ENCODE data around the gene RDX. TPM values are rescaled to one million over a fixed set of nuclear protein-coding genes. Genes with fewer than 3 reads are reported as not detected.

The RDX gene
- total and polyA plus RNA-seq, 2 of the 8 experiments (the other 6 are each of a cell fraction or from before 2014, with no cell fraction given), result 27.4 to 100 TPM

- Histone ChIP-seq H3K27ac (ENCODE audit: low read depth, low read length) (no peak overlapping the region), H2AFZ (ENCODE audit: low read length) (no peak overlapping the region), H3K18ac (ENCODE audit: extremely low read depth, low read length) (no peak overlapping the region), H3K56ac (replicated peaks; ENCODE audit: insufficient read length, low read depth, low read length) (no peak overlapping the region), H2BK20ac (ENCODE audit: low read length) (no peak overlapping the region), H2BK12ac (ENCODE audit: low read depth, low read length) (no peak overlapping the region), H3K23ac (ENCODE audit: insufficient read length) (no peak overlapping the region), H3K4ac (replicated peaks; ENCODE audit: insufficient read length, low read depth, low read length) (no peak overlapping the region), H3K14ac (ENCODE audit: insufficient read length) (no peak overlapping the region), H3K9me3 (ENCODE audit: insufficient read depth in 2 of 2, low read depth in 1 of 2, low read length in 1 of 2) (no peaks in the 10 kb centered on the region), H3K4me3 (ENCODE audit: extremely low read depth in 1 of 4, insufficient read depth in 2 of 4, low read depth in 3 of 4, low read length in 4 of 4) (no peak overlapping the region), H3K79me1 (ENCODE audit: low read depth, low read length) (no peaks in the 10 kb centered on the region), H4K91ac (replicated peaks; ENCODE audit: insufficient read length, low read length) (no peak overlapping the region), H3K36me3 (ENCODE audit: control insufficient read depth in 2 of 4, insufficient read depth in 4 of 4, low read length in 3 of 4) (no peaks in the 10 kb centered on the region), H3K23me2 (ENCODE audit: low read depth, low read length) (no peaks in the 10 kb centered on the region), H2BK15ac (ENCODE audit: low read length) (no peak overlapping the region), H4K20me1 (replicated peaks in 1 of 2; ENCODE audit: control insufficient read depth in 1 of 2, insufficient read depth in 2 of 2, low read length in 2 of 2) (no peaks in the 10 kb centered on the region), H3K4me2 (ENCODE audit: insufficient read depth in 1 of 2, low read depth in 2 of 2, low read length in 2 of 2) (no peak overlapping the region), H4K5ac (ENCODE audit: insufficient read length, low read depth, low read length) (no peak overlapping the region), H2AK5ac (ENCODE audit: low read depth, low read length) (no peak overlapping the region), H2BK120ac (replicated peaks; ENCODE audit: low read depth, low read length) (no peak overlapping the region), H4K8ac (ENCODE audit: extremely low read depth, insufficient read depth, low read length) (no peak overlapping the region), H3K4me1 (replicated peaks in 1 of 4; ENCODE audit: control insufficient read depth in 3 of 4, insufficient read depth in 4 of 4, low read length in 3 of 4) (peaks cover 0 to 13% (median 9%) of the 10 kb centered on the region in 4 experiments), H3K79me2 (ENCODE audit: control insufficient read depth in 1 of 2, insufficient read depth in 2 of 2, low read length in 2 of 2) (no peaks in the 10 kb centered on the region; a peak in 1 of 4 replicates), H3K27me3 (replicated peaks in 1 of 4; ENCODE audit: control insufficient read depth in 3 of 4, extremely low read depth in 1 of 4, insufficient read depth in 3 of 4, low read length in 3 of 4) (no peaks in the 10 kb centered on the region), H2BK5ac (ENCODE audit: low read depth, low read length) (no peak overlapping the region), H3K9ac (replicated peaks in 1 of 4; ENCODE audit: extremely low read depth in 1 of 4, low read depth in 3 of 4, low read length in 3 of 4) (no peak overlapping the region)
- ChIA-PET POLR2A (ENCODE audit: partially characterized antibody) (interaction anchor here (1.2 kb wide), 1 partner anchor 1003 kb away, joined by 4 read pairs; no protein-coding TSS in a partner anchor), CTCF (ENCODE audit: partially characterized antibody) (interaction anchor here (1.7 to 7.1 kb wide), 3 partner anchors 7 to 18 kb away, joined by 4 to 46 read pairs (median 15); no protein-coding TSS in a partner anchor)
- TF ChIP-seq BCL11A (IDR thresholded peaks at IDR 0.05; ENCODE audit: low read depth in 2 of 2, low read length in 2 of 2), result no peak
- TF ChIP-seq ATF3 (IDR thresholded peaks at IDR 0.05; ENCODE audit: insufficient read depth, low read depth, low read length), result no peak
- no peak for FAIRE-seq
- no peak for DNase-seq (ENCODE audit: low read depth in 1 of 2, low spot score in 2 of 2)
- WGBS, 2 experiments (ENCODE audit: extremely low coverage in 1 of 2, insufficient coverage in 1 of 2, insufficient read length in 1 of 2, insufficient replicate concordance in 2 of 2, low coverage in 1 of 2, low lambda C conversion rate in 2 of 2, missing lambda C conversion rate in 1 of 2), result 90% methylated on average over 5 of the region's 5 CpGs; no CpG with 5 or more reads in 1 of the 2 experiments
These were observed 113.5 kb downstream of the RDX start for GRCh38 chr11:110182886-110183285.

Data from H1 (cell line).